Thyroid gland (tissue), 4 donors: ENCODE data around the gene PSD.

Experiments
- CTCF ChIP-seq, 6 experiments: fragments of 200-600 bp in 3 of 6; fragments of 450-650 bp in 3 of 6; sonication (generic) in 3 of 6; IDR thresholded peaks; one replicate each; pipeline ENCODE4 v1.5.1; 2016 to 2019; ENCODE audit warnings: antibody characterized with exemption in 6 of 6, mild to moderate bottlenecking in 2 of 6, inconsistent platforms in 1 of 6, moderate library complexity in 1 of 6
- POLR2A ChIP-seq, 2 donors: fragments of 450-650 bp; IDR thresholded peaks; one replicate each; pipeline ENCODE4 v1.6.1; 2017; ENCODE audit warnings: antibody characterized with exemption in 2 of 2, mild to moderate bottlenecking in 2 of 2, moderate library complexity in 1 of 2

GRCh38 chr10:102376901-102377300 lies 41.7 kb downstream of the PSD start:
- TF ChIP-seq POLR2A (IDR thresholded peaks at IDR 0.05) (no peak), CTCF (IDR thresholded peaks at IDR 0.05) (no peak)
